CD4-positive, alpha-beta T cell treated with Interleukin-4 for 1 hour (primary cell): ENCODE results near the gene HOGA1.
A peak's percentile ranks its signal among the peaks of the same experiment; 100 is the strongest.
"Not testable (repeated sequence)": the region's sequence is repeated elsewhere in the genome, so short reads cannot be mapped to it uniquely, and the experiment has no call there.

ENCODE experiments used
- DNase-seq, 2 donors: peaks; one replicate each; pipeline ENCODE4 v3.0.0-alpha.2; 2020 to 2022

Gene HOGA1

GRCh38 chr10:97612386-97612785 lies 28.2 kb downstream of the HOGA1 start:
- DNase-seq, result no peak

GRCh38 chr10:97618285-97618684 lies 34.1 kb downstream of the HOGA1 start:
- no peak for DNase-seq

GRCh38 chr10:97618733-97619132 lies 34.5 kb downstream of the HOGA1 start:
- no peak for DNase-seq

GRCh38 chr10:97623277-97623676 lies 39.1 kb downstream of the HOGA1 start:
- no peak for DNase-seq

- DNase-seq, result no peak
Measured at GRCh38 chr10:97627731-97628130, 43.5 kb downstream of the HOGA1 start.

- no peak for DNase-seq
Measured at GRCh38 chr10:97628228-97628627, 44.0 kb downstream of the HOGA1 start.

GRCh38 chr10:97629289-97629688 lies 45.1 kb downstream of the HOGA1 start:
- DNase-seq, result no peak

GRCh38 chr10:97631098-97631497 lies 46.9 kb downstream of the HOGA1 start:
- no peak for DNase-seq

- peak; percentile 94 to 95 for DNase-seq
Measured at GRCh38 chr10:97632949-97633884, 49.0 kb downstream of the HOGA1 start, which contains the start of gene MORN4. Gene MORN4, minus strand, starts transcription at chr10:97633500. Its CDS starts 13,847 bp downstream, at chr10:97619653.

- DNase-seq, result peak; percentile 14 to 32
Measured at GRCh38 chr10:97633921-97634320, 49.7 kb downstream of the HOGA1 start.

- no peak for DNase-seq
Measured at GRCh38 chr10:97635577-97635976, 51.4 kb downstream of the HOGA1 start.

GRCh38 chr10:97639090-97639489 lies 54.9 kb downstream of the HOGA1 start:
- DNase-seq, result not testable (repeated sequence)

- peak; percentile 99 to 100 for DNase-seq
Measured at GRCh38 chr10:97640174-97640867, 56.1 kb downstream of the HOGA1 start, which contains the start of gene PI4K2A. Gene PI4K2A, plus strand, starts transcription at chr10:97640671. Its CDS starts 72 bp downstream, at chr10:97640743.

GRCh38 chr10:97640868-97641811 lies 57.0 kb downstream of the HOGA1 start:
- peak; percentile 21 to 33 for DNase-seq

GRCh38 chr10:97642471-97643159 lies 58.4 kb downstream of the HOGA1 start:
- DNase-seq, result not testable (repeated sequence)

GRCh38 chr10:97643441-97643985 lies 59.3 kb downstream of the HOGA1 start:
- DNase-seq, result no peak

GRCh38 chr10:97644936-97645335 lies 60.7 kb downstream of the HOGA1 start:
- no peak for DNase-seq

- no peak for DNase-seq
Measured at GRCh38 chr10:97647556-97647955, 63.4 kb downstream of the HOGA1 start.

- DNase-seq, result peak; percentile 66 to 69
Measured at GRCh38 chr10:97648562-97649404, 64.6 kb downstream of the HOGA1 start.

- DNase-seq, result not testable (repeated sequence)
Measured at GRCh38 chr10:97649405-97649750, 65.2 kb downstream of the HOGA1 start.

GRCh38 chr10:97650726-97651125 lies 66.5 kb downstream of the HOGA1 start:
- DNase-seq, result no peak
